GM21786 (cell line): ENCODE measurements around the gene ADAMTS19.

ENCODE experiments used
- ATAC-seq: cut with Tn5 transposase; IDR thresholded peaks from one replicate; pipeline ENCODE4 v1.9.1; 2021; ENCODE audit not compliant: unreplicated experiment

Gene ADAMTS19

GRCh38 chr5:129465776-129466344 is 5.8 kb downstream of the ADAMTS19 start:
- no peak for ATAC-seq

- no peak for ATAC-seq
Measured at GRCh38 chr5:129474544-129474943, 14.4 kb downstream of the ADAMTS19 start.

- ATAC-seq = no peak
Measured at GRCh38 chr5:129476751-129477150, 16.7 kb downstream of the ADAMTS19 start.

GRCh38 chr5:129477532-129477931 is 17.4 kb downstream of the ADAMTS19 start:
- no peak for ATAC-seq

DNA sequence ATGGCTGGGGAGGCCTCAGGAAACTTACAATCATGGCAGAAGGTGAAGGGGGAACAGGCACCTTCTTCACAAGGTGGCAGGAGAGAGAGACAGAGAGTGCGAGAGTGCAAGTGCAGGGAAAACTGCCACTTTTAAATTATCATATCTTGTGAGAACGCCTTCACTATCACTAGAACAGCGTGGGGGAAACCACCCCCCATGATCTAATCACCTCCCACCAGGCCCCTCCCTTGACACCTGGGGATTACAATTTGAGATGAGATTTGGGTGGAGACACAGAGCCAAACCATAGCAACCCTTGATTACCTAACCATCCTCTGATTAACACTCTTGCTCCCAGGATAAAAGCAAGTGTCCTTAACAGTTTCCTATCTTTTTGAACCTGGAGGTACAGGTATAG is 21.1 kb downstream of the ADAMTS19 start:
- no peak for ATAC-seq

DNA sequence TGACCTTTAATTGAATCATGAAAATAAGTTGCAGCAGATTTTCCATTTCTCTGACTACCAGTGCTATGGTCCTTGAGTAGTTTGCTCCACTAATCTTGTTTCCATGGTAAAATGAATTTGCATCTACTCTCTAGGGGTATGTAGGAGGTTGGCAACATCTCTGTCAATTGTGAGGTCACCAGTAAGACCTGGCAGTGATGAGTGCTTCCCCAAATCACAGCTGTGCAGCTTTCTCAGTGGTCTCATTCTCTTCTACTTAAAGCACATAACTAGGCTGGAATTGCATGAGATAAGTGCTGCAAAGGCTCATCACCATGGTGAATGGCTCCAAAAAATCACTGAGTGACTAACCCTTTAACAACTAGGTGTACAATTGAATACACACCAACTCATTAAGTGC is 36.3 kb downstream of the ADAMTS19 start:
- ATAC-seq = no peak

DNA sequence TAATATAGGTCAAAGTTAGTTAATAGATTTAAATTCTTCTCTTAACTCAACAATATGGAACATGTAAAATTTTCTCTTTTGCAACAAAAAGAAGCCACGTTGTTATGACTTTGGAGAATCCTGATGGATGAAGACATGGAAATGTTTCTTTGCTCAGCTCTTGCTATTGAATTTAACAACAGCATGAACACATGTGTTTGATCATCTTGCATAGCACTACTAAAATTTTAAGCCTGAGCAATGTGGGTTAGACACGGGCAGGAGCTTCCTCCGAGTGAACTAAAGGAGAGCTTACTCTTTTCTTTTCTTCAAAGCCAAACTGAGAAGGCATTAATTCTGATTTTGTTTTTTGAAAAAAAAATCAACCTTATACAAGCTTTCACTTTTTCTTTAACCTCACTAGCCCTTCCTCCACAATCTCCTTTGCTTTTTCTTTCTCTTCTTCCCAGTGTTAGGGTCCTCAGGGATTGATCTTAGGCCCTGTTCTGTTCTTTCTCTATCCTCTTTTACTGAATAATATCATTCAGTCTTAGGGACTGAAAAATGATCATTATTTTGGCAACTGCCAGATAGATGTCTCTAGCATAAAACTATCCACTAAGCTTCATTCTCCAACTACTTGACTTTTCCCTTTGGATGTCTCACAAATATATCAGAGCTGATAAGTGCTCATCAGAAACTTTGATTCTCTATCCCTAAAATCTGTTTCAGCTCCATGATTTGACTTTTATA is 36.9 kb downstream of the ADAMTS19 start:
- no peak for ATAC-seq

DNA sequence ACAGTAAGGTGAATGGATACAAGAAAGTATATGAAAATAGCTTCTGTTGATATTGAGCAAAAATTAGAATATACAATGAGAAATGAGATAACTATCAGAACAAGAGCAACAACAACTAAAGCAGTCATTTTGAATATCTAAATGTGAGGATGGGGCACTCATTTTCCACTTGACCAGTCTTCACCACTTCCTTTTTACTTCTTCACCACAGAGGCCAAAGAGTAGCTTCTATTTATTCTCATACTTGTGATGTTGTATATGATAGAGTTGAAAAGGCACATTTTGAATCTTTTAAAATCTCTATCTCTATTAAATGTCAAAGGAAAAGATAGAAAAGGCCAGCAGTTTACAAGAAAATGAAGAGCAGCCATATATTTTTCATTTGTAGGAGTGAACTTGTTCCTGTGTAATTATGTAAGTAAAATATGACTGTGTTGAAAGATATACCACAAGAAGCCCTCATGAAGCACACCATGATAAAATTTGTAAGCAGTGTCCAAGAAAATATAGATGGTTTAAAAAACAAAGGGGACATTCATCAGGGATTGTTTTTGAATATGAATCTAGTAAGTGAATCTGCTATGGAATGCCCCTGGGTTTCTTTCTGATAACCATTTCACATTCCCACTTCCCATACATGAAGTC is 39.2 kb downstream of the ADAMTS19 start:
- ATAC-seq = peak; percentile 48

DNA sequence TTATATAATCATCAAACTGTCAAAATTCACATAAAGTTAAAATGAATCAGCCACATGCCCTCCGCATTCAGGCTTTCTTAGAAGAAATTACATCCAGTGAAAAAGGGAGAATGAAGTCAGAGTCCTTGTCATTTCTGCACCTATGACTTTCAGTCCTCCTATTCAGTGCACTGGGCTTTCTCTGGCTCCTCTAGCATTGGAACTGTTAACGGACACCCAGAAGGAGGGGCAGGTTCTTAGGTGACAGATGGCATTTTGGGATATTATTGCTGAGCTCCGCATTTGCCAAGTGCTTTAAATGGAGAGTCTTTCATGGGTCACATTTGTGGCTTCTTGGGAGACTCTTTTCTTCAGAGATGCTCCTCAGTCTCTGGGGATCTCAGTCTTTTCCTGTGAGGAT is 40.0 kb downstream of the ADAMTS19 start:
- no peak for ATAC-seq

DNA sequence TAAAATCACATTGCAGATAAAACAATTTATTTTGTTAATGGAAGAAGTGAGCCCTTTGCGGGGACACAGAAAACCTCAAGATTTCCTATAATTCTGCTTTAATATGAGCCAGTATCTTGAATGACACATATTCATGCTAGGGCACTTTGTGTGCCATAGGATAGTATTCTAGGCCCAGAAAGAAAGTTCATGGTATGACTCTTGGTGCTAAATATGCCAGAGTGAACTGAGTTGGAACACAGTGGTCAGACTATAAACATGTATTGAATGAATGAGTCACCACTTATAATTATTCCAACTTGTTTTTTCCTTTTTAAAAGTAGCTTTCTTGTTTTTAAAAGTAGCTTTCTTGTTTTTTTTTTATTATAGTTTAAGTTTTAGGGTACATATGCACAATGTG is 46.0 kb downstream of the ADAMTS19 start:
- ATAC-seq = no peak

DNA sequence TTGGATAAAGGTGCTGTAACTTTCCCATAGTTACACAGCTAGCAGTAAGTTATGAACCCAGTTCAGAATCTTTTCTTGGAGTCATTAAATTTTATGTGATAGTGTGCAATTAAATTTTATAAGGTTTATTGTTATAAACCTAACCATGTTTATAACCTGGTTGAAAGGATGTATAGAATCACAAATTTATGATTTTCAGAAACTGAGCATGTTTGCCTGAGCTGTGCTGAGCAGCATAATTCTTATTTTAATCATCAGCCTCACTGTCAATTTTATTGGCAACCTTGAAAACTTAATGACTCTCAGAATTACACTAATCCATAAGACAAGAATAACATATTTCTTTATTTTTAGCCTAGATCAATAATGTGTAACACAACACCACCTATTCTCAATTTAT is 46.9 kb downstream of the ADAMTS19 start:
- no peak for ATAC-seq

GRCh38 chr5:129507527-129507926 is 47.4 kb downstream of the ADAMTS19 start:
- ATAC-seq = no peak

GRCh38 chr5:129508606-129509005 is 48.5 kb downstream of the ADAMTS19 start:
- ATAC-seq = no peak

- ATAC-seq = no peak
Measured at GRCh38 chr5:129509363-129509975, 49.4 kb downstream of the ADAMTS19 start.

GRCh38 chr5:129511291-129511690 is 51.2 kb downstream of the ADAMTS19 start:
- ATAC-seq = no peak

- ATAC-seq = no peak
Measured at GRCh38 chr5:129541051-129541450, 81.0 kb downstream of the ADAMTS19 start.

DNA sequence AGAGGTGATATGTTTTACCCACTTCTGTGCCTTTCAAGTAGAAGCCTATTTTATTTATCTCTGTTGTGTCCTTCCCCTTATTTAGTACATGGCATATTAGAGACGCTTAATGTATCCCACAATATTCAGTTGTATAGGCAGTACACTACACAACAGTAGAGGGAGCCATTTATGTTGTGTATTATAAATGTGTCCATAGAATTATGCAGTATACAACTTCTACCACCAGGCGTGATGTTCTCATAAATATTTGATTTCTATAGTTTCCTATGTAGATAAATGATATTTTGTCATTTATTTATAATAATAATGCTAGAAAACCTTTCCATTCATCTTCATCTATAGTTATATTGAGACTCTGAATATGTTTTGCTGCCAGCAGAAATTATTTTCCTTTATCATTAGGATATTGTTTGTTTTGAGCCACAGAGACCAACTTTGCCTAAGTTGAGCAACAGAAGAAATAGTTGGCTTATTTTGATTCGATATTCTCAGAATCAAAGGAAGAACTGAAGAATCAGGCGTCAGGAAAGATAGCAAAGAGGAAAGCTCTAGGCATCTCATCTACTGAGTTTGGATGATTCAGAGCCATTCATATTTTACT is 81.7 kb downstream of the ADAMTS19 start:
- no peak for ATAC-seq

DNA sequence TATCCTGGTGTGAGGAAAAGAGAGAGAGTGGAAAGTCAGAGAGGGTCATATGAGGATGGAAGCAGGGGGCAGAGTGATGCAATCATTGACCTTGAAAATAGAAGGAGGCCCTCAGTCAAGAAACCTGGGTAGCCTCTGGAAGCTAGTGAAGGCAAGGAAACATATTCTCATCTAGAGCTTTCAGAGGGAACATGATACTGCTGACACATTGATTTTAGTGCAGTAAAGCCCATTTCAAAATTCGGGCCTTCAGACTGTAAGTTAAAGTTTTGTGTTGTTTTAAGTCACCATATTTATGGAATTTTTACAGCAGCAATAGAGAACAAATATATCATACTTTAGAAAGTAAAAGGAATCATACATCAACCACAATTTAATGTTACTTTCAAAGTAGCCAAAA is 87.0 kb downstream of the ADAMTS19 start:
- no peak for ATAC-seq

DNA sequence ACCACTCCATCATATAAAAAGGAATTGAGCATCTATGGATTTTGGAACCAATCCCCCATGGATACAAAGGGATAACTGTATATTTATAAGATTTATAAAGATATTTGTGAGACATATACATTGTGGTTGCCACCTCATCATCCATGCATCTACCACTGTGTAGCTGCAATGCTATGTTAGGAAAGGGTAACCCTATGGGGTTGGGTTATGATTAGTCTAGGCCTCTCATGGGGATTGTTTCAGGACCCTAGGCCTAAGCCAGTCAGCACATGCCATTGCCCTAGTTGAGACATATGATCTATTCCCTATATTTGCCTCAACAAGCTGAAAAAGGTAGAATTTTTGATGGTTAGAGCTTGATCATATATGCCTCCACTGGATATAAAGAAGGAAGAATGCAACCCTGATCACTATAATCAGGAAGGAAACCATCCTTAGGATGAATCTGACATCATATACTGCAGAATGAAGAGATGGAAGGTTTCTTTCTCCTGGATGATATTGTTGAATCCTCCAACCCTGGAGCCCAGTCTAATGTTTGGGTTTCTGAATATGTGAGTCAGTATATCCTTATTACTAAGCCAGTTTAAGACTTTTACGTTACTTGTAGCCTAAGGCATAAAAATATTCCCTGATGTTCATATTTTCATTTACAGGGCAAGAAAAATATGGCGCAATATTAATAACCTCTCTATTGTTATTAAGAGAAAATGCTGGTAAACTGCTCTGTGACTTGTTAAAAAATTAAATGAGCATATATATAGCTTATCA is 94.2 kb downstream of the ADAMTS19 start:
- no peak for ATAC-seq

- ATAC-seq = no peak
Measured at GRCh38 chr5:129563585-129563984, 103.5 kb downstream of the ADAMTS19 start.

DNA sequence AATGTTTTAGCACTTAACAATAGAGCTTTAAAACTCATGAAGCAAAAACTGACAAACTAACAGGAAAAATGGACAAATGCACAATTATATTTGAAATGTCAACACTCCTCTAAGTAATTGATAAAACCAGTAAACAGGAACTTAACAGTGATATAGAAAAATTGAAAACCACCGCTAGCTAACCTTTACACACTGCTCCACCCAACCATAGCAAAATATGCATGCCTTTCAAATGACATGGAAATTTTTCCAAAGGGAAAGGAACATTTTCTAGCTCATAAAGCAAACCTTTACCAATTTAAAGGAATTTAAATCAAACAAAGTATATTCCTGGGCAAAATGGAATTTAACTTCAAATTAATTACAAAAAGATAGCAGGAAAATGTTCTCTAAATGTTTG is 109.2 kb downstream of the ADAMTS19 start:
- no peak for ATAC-seq
